ENCODE results near the gene HOXB2. TPM values are rescaled to one million over a fixed set of nuclear protein-coding genes. Genes with fewer than 3 reads are reported as not detected.

Gene HOXB2
- total RNA-seq, 4 donors from 2014 or later, result 9.2 to 24.2 (median 17.1) TPM

- Histone ChIP-seq H3K36me3 (no peaks in the 10 kb centered on the region), H3K4me1 (peaks cover 0 to 4% (median 0%) of the 10 kb centered on the region in 3 donors), H3K27me3 (peaks cover 0 to 74% (median 2%) of the 10 kb centered on the region in 4 donors), H3K27ac (no peak overlapping the region), H3K4me3 (no peak overlapping the region), H3K9me3 (no peaks in the 10 kb centered on the region)
- intact Hi-C loops (cut with DNase I), result no loop called here
- TF ChIP-seq CTCF (IDR thresholded peaks at IDR 0.05) (no peak), POLR2A (IDR thresholded peaks at IDR 0.05) (no peak)
- WGBS, 2 donors, result 67 to 83% methylated on average over 2 of the region's 2 CpGs
- no peak for DNase-seq
Observed at GRCh38 chr17:48502312-48502711, 42.6 kb downstream of the HOXB2 start.

GRCh38 chr17:48500435-48501426 lies 44.2 kb downstream of the HOXB2 start:
- Histone ChIP-seq H3K36me3 (no peaks in the 10 kb centered on the region), H3K27me3 (peaks cover 0 to 72% (median 2%) of the 10 kb centered on the region in 4 donors), H3K9me3 (no peaks in the 10 kb centered on the region), H3K4me3 (no peak overlapping the region), H3K27ac (no peak overlapping the region), H3K4me1 (no peaks in the 10 kb centered on the region)
- WGBS, 2 donors, result 53 to 71% methylated on average over 10 to 12 of the region's 12 CpGs
- TF ChIP-seq CTCF (IDR thresholded peaks at IDR 0.05) (no peak), POLR2A (IDR thresholded peaks at IDR 0.05) (no peak)
- no peak for DNase-seq
- intact Hi-C loops (cut with DNase I), result no loop called here

GRCh38 chr17:48499735-48500434 lies 45.0 kb downstream of the HOXB2 start:
- Histone ChIP-seq H3K4me1 (no peaks in the 10 kb centered on the region), H3K9me3 (no peaks in the 10 kb centered on the region), H3K36me3 (no peaks in the 10 kb centered on the region), H3K4me3 (no peak overlapping the region), H3K27ac (no peak overlapping the region), H3K27me3 (peaks cover 0 to 75% (median 2%) of the 10 kb centered on the region in 4 donors)
- 71 to 77% methylated on average over 3 of the region's 5 CpGs for WGBS, 2 donors
- intact Hi-C loops (cut with DNase I), result no loop called here
- TF ChIP-seq POLR2A (IDR thresholded peaks at IDR 0.05), result no peak
- TF ChIP-seq CTCF (IDR thresholded peaks at IDR 0.05), result no peak
- no peak for DNase-seq

GRCh38 chr17:48499248-48499647 lies 45.7 kb downstream of the HOXB2 start:
- Histone ChIP-seq H3K27ac (no peak overlapping the region), H3K27me3 (peaks cover 0 to 70% (median 2%) of the 10 kb centered on the region in 4 donors), H3K36me3 (no peaks in the 10 kb centered on the region), H3K9me3 (no peaks in the 10 kb centered on the region), H3K4me3 (no peak overlapping the region), H3K4me1 (peaks cover 0 to 5% (median 0%) of the 10 kb centered on the region in 3 donors)
- no peak for DNase-seq
- 94 to 95% methylated on average over 3 of the region's 3 CpGs for WGBS, 2 donors
- TF ChIP-seq POLR2A (IDR thresholded peaks at IDR 0.05), result no peak
- intact Hi-C loops (cut with DNase I), result no loop called here

GRCh38 chr17:48498164-48498850 lies 46.6 kb downstream of the HOXB2 start:
- no peak for DNase-seq
- no peak for TF ChIP-seq CTCF (IDR thresholded peaks at IDR 0.05)
- TF ChIP-seq POLR2A (IDR thresholded peaks at IDR 0.05), result no peak
- WGBS, 2 donors, result 60 to 70% methylated on average over 6 of the region's 6 CpGs
- Histone ChIP-seq H3K9me3 (no peaks in the 10 kb centered on the region), H3K4me1 (peaks cover 0 to 13% (median 0%) of the 10 kb centered on the region in 3 donors), H3K36me3 (no peaks in the 10 kb centered on the region), H3K27me3 (peaks cover 0 to 70% (median 2%) of the 10 kb centered on the region in 4 donors), H3K4me3 (no peak overlapping the region), H3K27ac (no peak overlapping the region)
- intact Hi-C loops (cut with DNase I), result no loop called here

Data from esophagus squamous epithelium (tissue), 5 donors.